Measurements from ENCODE around the gene PSMB10.

Gene PSMB10

DNA sequence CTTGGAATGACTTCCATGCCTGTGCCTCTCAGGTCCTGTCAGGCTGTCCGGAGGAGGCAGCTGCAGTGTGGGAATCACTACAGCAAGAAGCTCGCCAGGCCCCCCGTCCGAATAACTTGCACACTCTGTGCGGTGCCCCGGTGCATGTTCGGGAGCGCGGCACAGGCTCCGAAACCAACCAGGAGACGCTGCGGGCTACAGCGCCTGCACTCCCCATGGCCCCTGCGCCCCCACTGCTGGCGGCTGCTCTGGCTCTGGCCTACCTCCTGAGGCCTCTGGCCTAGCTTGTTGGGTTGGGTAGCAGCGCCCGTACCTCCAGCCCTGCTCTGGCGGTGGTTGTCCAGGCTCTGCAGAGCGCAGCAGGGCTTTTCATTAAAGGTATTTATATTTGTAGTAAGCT lies 50.7 kb downstream of the PSMB10 start:
- Histone ChIP-seq H4K20me1 (ENCODE audit: low read depth, low read length) (no peaks in the 10 kb centered on the region), H3K4me2 (ENCODE audit: low read depth, low read length, poor library complexity, severe bottlenecking) (no peak overlapping the region), H3K9me2 (replicated peaks; ENCODE audit: insufficient read depth, low read length) (no peaks in the 10 kb centered on the region), H3K9me3 (ENCODE audit: insufficient read depth, low read length) (no peaks in the 10 kb centered on the region), H3K36me3 (ENCODE audit: low read length) (no peaks in the 10 kb centered on the region), H3K27ac (ENCODE audit: low read depth, low read length) (no peak overlapping the region), H3K79me2 (ENCODE audit: insufficient read depth, low read length) (no peaks in the 10 kb centered on the region), H3K27me3 (ENCODE audit: low read length) (no peaks in the 10 kb centered on the region), H3F3A (ENCODE audit: insufficient read depth) (no peaks in the 10 kb centered on the region; the same call in 1 of the 2 replicates), H3K4me3 (ENCODE audit: insufficient read depth, low read length, poor library complexity, severe bottlenecking) (no peak overlapping the region), H3K9ac (ENCODE audit: low read length) (no peak overlapping the region), H2AFZ (ENCODE audit: low read depth, low read length, severe bottlenecking) (no peak overlapping the region)
- no peak for TF ChIP-seq EZH2phosphoT487 (conservative IDR thresholded peaks at IDR 0.05; ENCODE audit: low read length)
- TF ChIP-seq, protein P1, sequence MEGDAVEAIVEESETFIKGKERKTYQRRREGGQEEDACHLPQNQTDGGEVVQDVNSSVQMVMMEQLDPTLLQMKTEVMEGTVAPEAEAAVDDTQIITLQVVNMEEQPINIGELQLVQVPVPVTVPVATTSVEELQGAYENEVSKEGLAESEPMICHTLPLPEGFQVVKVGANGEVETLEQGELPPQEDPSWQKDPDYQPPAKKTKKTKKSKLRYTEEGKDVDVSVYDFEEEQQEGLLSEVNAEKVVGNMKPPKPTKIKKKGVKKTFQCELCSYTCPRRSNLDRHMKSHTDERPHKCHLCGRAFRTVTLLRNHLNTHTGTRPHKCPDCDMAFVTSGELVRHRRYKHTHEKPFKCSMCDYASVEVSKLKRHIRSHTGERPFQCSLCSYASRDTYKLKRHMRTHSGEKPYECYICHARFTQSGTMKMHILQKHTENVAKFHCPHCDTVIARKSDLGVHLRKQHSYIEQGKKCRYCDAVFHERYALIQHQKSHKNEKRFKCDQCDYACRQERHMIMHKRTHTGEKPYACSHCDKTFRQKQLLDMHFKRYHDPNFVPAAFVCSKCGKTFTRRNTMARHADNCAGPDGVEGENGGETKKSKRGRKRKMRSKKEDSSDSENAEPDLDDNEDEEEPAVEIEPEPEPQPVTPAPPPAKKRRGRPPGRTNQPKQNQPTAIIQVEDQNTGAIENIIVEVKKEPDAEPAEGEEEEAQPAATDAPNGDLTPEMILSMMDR (IDR thresholded peaks at IDR 0.05; ENCODE audit: insufficient read depth, low read length, poor library complexity, severe bottlenecking), result no peak

DNA sequence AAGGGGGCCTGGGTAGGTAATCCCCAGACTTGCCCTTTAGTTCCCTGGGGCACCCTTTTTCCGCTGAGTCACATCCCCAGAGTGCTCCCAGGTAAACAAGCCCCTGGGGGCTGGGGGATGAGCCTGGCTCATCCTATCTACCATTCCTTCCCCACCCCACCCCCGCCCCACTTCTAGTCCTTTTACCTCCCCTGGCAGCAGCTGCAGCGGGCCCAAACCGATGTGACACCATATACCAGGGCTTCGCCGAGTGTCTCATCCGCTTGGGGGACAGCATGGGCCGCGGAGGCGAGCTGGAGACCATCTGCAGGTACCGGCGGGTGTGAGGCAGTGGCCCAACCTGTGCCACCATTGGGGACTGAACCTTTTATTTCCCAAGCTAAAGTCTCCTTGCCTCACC lies 51.1 kb downstream of the PSMB10 start:
- no peak overlapping the region for H2AFZ ChIP-seq (ENCODE audit: low read depth, low read length, severe bottlenecking)
- no peak overlapping the region for H3K27ac ChIP-seq (ENCODE audit: low read depth, low read length)
- no peaks in the 10 kb centered on the region for H3K9me2 ChIP-seq (replicated peaks; ENCODE audit: insufficient read depth, low read length)
- TF ChIP-seq EZH2phosphoT487 (conservative IDR thresholded peaks at IDR 0.05; ENCODE audit: low read length), result no peak
- TF ChIP-seq, protein P1 (IDR thresholded peaks at IDR 0.05; ENCODE audit: insufficient read depth, low read length, poor library complexity, severe bottlenecking), result no peak
- no peak overlapping the region for H3K9ac ChIP-seq (ENCODE audit: low read length)
- no peaks in the 10 kb centered on the region for H3K9me3 ChIP-seq (ENCODE audit: insufficient read depth, low read length)
- no peaks in the 10 kb centered on the region; the same call in 1 of the 2 replicates for H3F3A ChIP-seq (ENCODE audit: insufficient read depth)
- H4K20me1 ChIP-seq (ENCODE audit: low read depth, low read length), result no peaks in the 10 kb centered on the region
- no peak overlapping the region for H3K4me3 ChIP-seq (ENCODE audit: insufficient read depth, low read length, poor library complexity, severe bottlenecking)
- H3K4me2 ChIP-seq (ENCODE audit: low read depth, low read length, poor library complexity, severe bottlenecking), result no peak overlapping the region
- H3K79me2 ChIP-seq (ENCODE audit: insufficient read depth, low read length), result no peaks in the 10 kb centered on the region
- H3K36me3 ChIP-seq (ENCODE audit: low read length), result no peaks in the 10 kb centered on the region
- no peaks in the 10 kb centered on the region for H3K27me3 ChIP-seq (ENCODE audit: low read length)

DNA sequence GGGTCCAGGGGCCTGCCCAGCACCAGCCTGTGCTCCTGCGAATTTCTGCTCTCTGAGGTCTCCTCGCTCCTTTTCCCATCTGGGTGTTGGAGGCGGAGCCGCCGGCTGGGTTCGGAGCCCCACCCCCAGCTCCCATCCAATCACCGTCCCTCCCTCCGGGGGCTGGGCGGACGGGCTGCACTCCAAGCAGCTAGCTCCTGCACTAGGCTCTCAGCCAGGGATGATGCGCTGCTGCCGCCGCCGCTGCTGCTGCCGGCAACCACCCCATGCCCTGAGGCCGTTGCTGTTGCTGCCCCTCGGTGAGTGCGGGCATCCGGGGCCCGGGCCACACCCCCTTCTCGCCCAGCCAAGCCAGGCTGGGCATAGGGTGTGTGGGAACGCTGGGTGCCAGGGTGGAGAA lies 52.0 kb downstream of the PSMB10 start, which contains the start of gene NRN1L:
Gene NRN1L (plus strand): TSS at position 202 of the 400 bp plus-strand sequence. CDS start 19 bp downstream, at position 221.
- H3K79me2 ChIP-seq (ENCODE audit: insufficient read depth, low read length), result no peaks in the 10 kb centered on the region
- no peaks in the 10 kb centered on the region for H3K27me3 ChIP-seq (ENCODE audit: low read length)
- TF ChIP-seq EZH2phosphoT487 (conservative IDR thresholded peaks at IDR 0.05; ENCODE audit: low read length), result no peak
- TF ChIP-seq, protein P1 (IDR thresholded peaks at IDR 0.05; ENCODE audit: insufficient read depth, low read length, poor library complexity, severe bottlenecking), result no peak
- no peak within 1 kb of the TSS for H3K9ac ChIP-seq (ENCODE audit: low read length)
- H3K27ac ChIP-seq (ENCODE audit: low read depth, low read length), result no peak within 1 kb of the TSS
- H4K20me1 ChIP-seq (ENCODE audit: low read depth, low read length), result no peaks in the 10 kb centered on the region
- no peak within 1 kb of the TSS for H3K4me2 ChIP-seq (ENCODE audit: low read depth, low read length, poor library complexity, severe bottlenecking)
- no peaks in the 10 kb centered on the region for H3K9me3 ChIP-seq (ENCODE audit: insufficient read depth, low read length)
- H3K36me3 ChIP-seq (ENCODE audit: low read length), result no peaks in the 10 kb centered on the region
- H3K4me3 ChIP-seq (ENCODE audit: insufficient read depth, low read length, poor library complexity, severe bottlenecking), result no peak within 1 kb of the TSS
- H3F3A ChIP-seq (ENCODE audit: insufficient read depth), result no peaks in the 10 kb centered on the region; the same call in 1 of the 2 replicates
- no peak within 1 kb of the TSS for H2AFZ ChIP-seq (ENCODE audit: low read depth, low read length, severe bottlenecking)
- H3K9me2 ChIP-seq (replicated peaks; ENCODE audit: insufficient read depth, low read length), result no peaks in the 10 kb centered on the region

Data from SU-DHL-6 (cell line).